ENCODE data around the gene ZNF844.
"Not testable (repeated sequence)": the region's sequence is repeated elsewhere in the genome, so short reads cannot be mapped to it uniquely, and the experiment has no call there.

The ZNF844 gene

GRCh38 chr19:12047868-12048267 lies 16.7 kb upstream of the ZNF844 start:
- no peaks in the 10 kb centered on the region for H4K20me1 ChIP-seq
- peaks cover 75% of the 10 kb centered on the region for H3K36me3 ChIP-seq
- no peaks in the 10 kb centered on the region for H3K27me3 ChIP-seq
- no peak for TF ChIP-seq Cebpa-rat (IDR thresholded peaks at IDR 0.05)
- no peak overlapping the region for H3K27ac ChIP-seq
- peaks cover 10% of the 10 kb centered on the region for H3K4me1 ChIP-seq
- H3K9me3 ChIP-seq: peaks cover 80% of the 10 kb centered on the region
- no peak overlapping the region for H3K4me2 ChIP-seq
- 0 out of 2 replicates have a peak overlapping the region, but pooled peaks have one; percentile 8 for H3K4me3 ChIP-seq
- H3K9ac ChIP-seq: no peak overlapping the region

DNA sequence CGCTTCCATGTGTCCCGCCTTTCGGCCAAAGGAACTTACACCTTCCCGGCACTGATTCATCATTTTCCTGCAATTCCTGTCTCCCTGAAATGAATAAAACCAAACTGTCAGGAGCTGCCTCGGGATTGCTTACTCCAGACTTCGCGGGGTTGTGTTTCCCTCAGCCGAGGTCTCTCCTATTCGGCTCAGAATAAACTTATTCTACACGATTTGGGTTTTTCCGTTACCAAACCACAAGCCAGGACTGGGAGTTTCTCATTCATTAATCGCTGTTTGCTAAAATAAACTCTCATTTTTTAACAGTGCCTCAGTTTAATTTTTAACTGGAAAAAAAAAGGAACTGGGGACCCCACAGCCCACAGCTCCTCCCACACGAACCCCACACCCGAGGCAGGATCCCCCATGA lies 12.4 kb upstream of the ZNF844 start:
- peaks cover 38% of the 10 kb centered on the region for H3K9me3 ChIP-seq
- peak overlapping the region; percentile 84 for H3K9ac ChIP-seq
- H3K4me1 ChIP-seq: peaks cover 10% of the 10 kb centered on the region
- H4K20me1 ChIP-seq: no peaks in the 10 kb centered on the region
- H3K27me3 ChIP-seq: no peaks in the 10 kb centered on the region
- no peak for TF ChIP-seq Cebpa-rat (IDR thresholded peaks at IDR 0.05)
- H3K36me3 ChIP-seq: peaks cover 33% of the 10 kb centered on the region
- peak overlapping the region; percentile 95 for H3K4me2 ChIP-seq
- H3K27ac ChIP-seq: peak overlapping the region; percentile 78
- peak overlapping the region; percentile 89 for H3K4me3 ChIP-seq

DNA sequence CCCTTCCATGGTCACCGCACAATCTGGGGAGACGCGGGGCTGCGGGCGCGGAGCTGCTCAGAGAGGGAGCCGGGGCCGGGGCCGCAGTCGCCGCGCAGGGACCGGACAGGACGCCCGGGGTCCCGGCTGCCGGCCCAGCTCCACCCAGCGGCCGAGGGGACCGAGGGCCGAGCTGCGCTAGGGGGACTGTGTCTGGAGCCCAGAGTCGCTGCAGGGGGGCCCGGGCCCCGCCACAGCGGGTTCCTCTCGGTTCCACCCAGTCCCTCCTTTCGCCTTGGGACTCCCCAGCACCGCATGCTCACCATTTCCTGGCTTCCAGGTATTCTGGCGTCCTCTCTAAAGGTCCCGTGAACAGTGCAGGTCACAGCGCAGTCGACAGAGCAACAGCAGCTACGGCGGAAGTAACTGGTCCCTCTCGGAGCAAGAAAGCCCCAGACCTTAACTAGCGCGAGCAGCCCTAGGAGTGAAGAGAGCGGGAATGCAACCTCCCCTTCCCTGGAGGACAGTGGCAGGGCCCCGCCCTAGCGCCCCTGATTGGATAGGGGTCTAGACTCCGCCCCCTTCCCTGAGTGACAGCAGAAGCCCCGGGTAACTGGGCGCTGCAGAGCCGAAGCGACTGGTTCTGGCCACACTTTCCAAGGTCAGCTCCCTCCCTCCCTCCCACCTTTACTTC lies 11.9 kb upstream of the ZNF844 start, which contains the start of gene ZNF878:
Gene ZNF878 (minus strand): TSS at position 465 of the 673 bp plus-strand sequence. CDS start 160 bp downstream, at position 305.
- H3K9me3 ChIP-seq: peaks cover 33% of the 10 kb centered on the region
- no peak for TF ChIP-seq Cebpa-rat (IDR thresholded peaks at IDR 0.05)
- H3K27me3 ChIP-seq: no peaks in the 10 kb centered on the region
- H3K9ac ChIP-seq: peak within 1 kb of the TSS; percentile 84
- H3K27ac ChIP-seq: peak within 1 kb of the TSS; percentile 78
- H3K36me3 ChIP-seq: peaks cover 28% of the 10 kb centered on the region
- peak within 1 kb of the TSS; percentile 95 for H3K4me2 ChIP-seq
- peak within 1 kb of the TSS; percentile 89 for H3K4me3 ChIP-seq
- H3K4me1 ChIP-seq: peaks cover 10% of the 10 kb centered on the region
- H4K20me1 ChIP-seq: no peaks in the 10 kb centered on the region

GRCh38 chr19:12055784-12056183 lies 8.7 kb upstream of the ZNF844 start:
- Histone ChIP-seq H3K9me3 (0 out of 2 replicates have a peak, but pooled peaks cover 3% of the 10 kb centered on the region), H3K4me2 (no peak overlapping the region), H3K36me3 (no peaks in the 10 kb centered on the region), H3K27me3 (no peaks in the 10 kb centered on the region), H3K4me3 (no peak overlapping the region), H4K20me1 (no peaks in the 10 kb centered on the region), H3K4me1 (peaks cover 24% of the 10 kb centered on the region), H3K9ac (no peak overlapping the region), H3K27ac (no peak overlapping the region)
- TF ChIP-seq Cebpa-rat (IDR thresholded peaks at IDR 0.05): no peak

DNA sequence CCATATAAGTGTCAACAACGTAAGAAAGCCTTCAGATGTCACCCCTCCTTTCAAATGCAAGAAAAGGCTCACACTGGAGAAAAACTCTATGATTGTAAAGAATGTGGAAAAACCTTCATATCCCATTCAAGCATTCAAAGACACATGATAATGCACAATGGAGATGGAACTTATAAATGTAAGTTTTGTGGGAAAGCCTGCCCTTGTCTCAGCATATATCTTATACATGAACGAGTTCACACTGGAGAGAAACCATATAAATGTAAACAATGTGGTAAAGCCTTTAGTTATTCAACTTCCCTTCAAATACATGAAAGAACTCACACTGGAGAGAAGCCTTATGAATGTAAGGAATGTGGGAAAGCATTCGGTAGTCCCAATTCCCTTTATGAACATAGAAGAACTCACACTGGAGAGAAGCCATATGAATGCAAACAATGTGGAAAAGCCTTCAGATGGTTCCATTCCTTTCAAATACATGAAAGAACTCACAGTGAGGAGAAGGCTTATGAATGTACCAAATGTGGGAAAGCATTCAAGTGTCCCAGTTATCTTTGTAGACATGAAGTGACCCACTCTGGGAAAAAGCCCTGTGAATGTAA lies 11.1 kb downstream of the ZNF844 start:
- Histone ChIP-seq H3K36me3 (peaks cover 94% of the 10 kb centered on the region), H3K4me3 (peak overlapping the region; percentile 43; the same call in 1 of the 2 replicates)

DNA sequence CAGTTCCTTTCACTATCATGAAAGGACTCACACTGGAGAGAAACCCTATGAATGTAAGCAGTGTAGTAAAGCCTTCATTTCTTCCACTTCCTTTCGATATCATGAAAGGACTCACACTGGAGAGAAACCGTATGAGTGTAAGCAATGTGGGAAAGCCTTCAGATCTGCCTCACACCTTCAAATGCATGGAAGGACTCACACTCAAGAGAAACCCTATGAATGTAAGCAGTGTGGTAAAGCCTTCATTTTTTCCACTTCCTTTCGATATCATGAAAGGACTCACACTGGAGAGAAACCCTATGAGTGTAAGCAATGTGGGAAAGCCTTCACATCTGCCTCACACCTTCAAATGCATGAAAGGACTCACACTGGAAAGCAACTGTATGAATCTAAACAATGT lies 11.8 kb downstream of the ZNF844 start:
- not testable (repeated sequence) for H3K4me2 ChIP-seq, H3K27me3 ChIP-seq, H3K27ac ChIP-seq, H3K9ac ChIP-seq, H3K4me1 ChIP-seq, H4K20me1 ChIP-seq
- Histone ChIP-seq H3K4me3 (peak overlapping the region; percentile 43; the same call in 1 of the 2 replicates), H3K9me3 (peaks cover 100% of the 10 kb centered on the region), H3K36me3 (peaks cover 94% of the 10 kb centered on the region)

More for the DNA sequence above, 11.1 kb downstream of the ZNF844 start:
- 0 out of 2 replicates have a peak, but pooled peaks cover 8% of the 10 kb centered on the region for H3K4me1 ChIP-seq
- H3K9ac ChIP-seq: no peak overlapping the region
- no peak overlapping the region for H3K27ac ChIP-seq
- no peaks in the 10 kb centered on the region for H4K20me1 ChIP-seq
- peaks cover 100% of the 10 kb centered on the region for H3K9me3 ChIP-seq
- H3K4me2 ChIP-seq: no peak overlapping the region
- no peaks in the 10 kb centered on the region; the same call in 1 of the 2 replicates for H3K27me3 ChIP-seq
- no peak for TF ChIP-seq Cebpa-rat (IDR thresholded peaks at IDR 0.05)

- no peak for TF ChIP-seq Cebpa-rat (IDR thresholded peaks at IDR 0.05)
- Histone ChIP-seq H3K36me3 (peaks cover 92% of the 10 kb centered on the region), H3K27ac (no peak overlapping the region), H3K27me3 (no peaks in the 10 kb centered on the region; the same call in 1 of the 2 replicates), H3K4me3 (peak overlapping the region; percentile 43), H3K4me1 (0 out of 2 replicates have a peak, but pooled peaks cover 8% of the 10 kb centered on the region), H4K20me1 (no peaks in the 10 kb centered on the region), H3K4me2 (no peak overlapping the region), H3K9ac (no peak overlapping the region), H3K9me3 (peaks cover 100% of the 10 kb centered on the region)
Observed at GRCh38 chr19:12077375-12077774, 12.8 kb downstream of the ZNF844 start.

- not testable (repeated sequence) for H3K9ac ChIP-seq, H3K4me3 ChIP-seq, H3K4me1 ChIP-seq, H4K20me1 ChIP-seq, H3K4me2 ChIP-seq, H3K27ac ChIP-seq, H3K27me3 ChIP-seq
- Histone ChIP-seq H3K36me3 (peaks cover 60% of the 10 kb centered on the region), H3K9me3 (peaks cover 78% of the 10 kb centered on the region)
Observed at GRCh38 chr19:12083336-12083735, 18.8 kb downstream of the ZNF844 start.

GRCh38 chr19:12085074-12085818 lies 20.7 kb downstream of the ZNF844 start:
- H3K9me3 ChIP-seq: peaks cover 59% of the 10 kb centered on the region
- H4K20me1 ChIP-seq: no peaks in the 10 kb centered on the region
- H3K4me1 ChIP-seq: no peaks in the 10 kb centered on the region
- H3K36me3 ChIP-seq: peaks cover 41% of the 10 kb centered on the region
- H3K27ac ChIP-seq: no peak overlapping the region
- no peak for TF ChIP-seq Cebpa-rat (IDR thresholded peaks at IDR 0.05)
- H3K4me2 ChIP-seq: no peak overlapping the region
- H3K4me3 ChIP-seq: no peak overlapping the region
- H3K9ac ChIP-seq: no peak overlapping the region
- H3K27me3 ChIP-seq: no peaks in the 10 kb centered on the region

DNA sequence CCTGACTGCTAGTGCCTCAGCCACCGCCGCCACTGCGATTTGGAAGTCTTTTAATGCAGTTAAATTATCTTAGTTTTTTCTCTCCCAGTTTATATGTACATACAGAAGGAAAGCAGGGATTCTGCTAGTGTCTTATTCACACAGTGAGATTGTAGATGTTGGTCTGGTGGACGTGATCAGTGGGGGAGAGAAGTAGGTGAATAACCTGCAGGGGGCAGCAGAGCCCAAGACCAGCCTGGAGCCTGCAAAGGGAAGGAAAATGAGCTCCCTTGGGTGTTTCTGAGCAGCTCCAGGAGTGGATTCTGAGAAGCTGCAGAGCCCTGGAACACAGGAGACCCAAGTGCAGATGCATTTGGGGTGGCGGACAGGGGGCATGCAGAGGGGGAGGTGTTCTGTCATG lies 26.3 kb downstream of the ZNF844 start:
- no peak for TF ChIP-seq Cebpa-rat (IDR thresholded peaks at IDR 0.05)
- H3K27ac ChIP-seq: no peak overlapping the region
- H3K27me3 ChIP-seq: no peaks in the 10 kb centered on the region
- no peak overlapping the region for H3K4me3 ChIP-seq
- H4K20me1 ChIP-seq: no peaks in the 10 kb centered on the region
- H3K9me3 ChIP-seq: peaks cover 6% of the 10 kb centered on the region
- H3K4me2 ChIP-seq: peak overlapping the region; percentile 90
- peaks cover 26% of the 10 kb centered on the region for H3K4me1 ChIP-seq
- no peak overlapping the region for H3K9ac ChIP-seq
- H3K36me3 ChIP-seq: peaks cover 24% of the 10 kb centered on the region

Data from BLaER1 (cell line).